ENCODE results near the gene CNTNAP2.

CNTNAP2 gene

GRCh38 chr7:146414373-146414772 lies 297.8 kb downstream of the CNTNAP2 start:
- DNase-seq (ENCODE audit: extremely low read depth in 1 of 2, low read depth in 1 of 2), result no peak

- DNase-seq (ENCODE audit: extremely low read depth in 1 of 2, low read depth in 1 of 2), result no peak
These were observed 298.3 kb downstream of the CNTNAP2 start for GRCh38 chr7:146414937-146415336.

GRCh38 chr7:146417176-146417575 lies 300.6 kb downstream of the CNTNAP2 start:
- DNase-seq (ENCODE audit: extremely low read depth in 1 of 2, low read depth in 1 of 2), result no peak

GRCh38 chr7:146423446-146423845 lies 306.8 kb downstream of the CNTNAP2 start:
- DNase-seq (ENCODE audit: extremely low read depth in 1 of 2, low read depth in 1 of 2), result no peak

GRCh38 chr7:146424084-146424483 lies 307.5 kb downstream of the CNTNAP2 start:
- no peak for DNase-seq (ENCODE audit: extremely low read depth in 1 of 2, low read depth in 1 of 2)

GRCh38 chr7:146433501-146433900 lies 316.9 kb downstream of the CNTNAP2 start:
- DNase-seq (ENCODE audit: extremely low read depth in 1 of 2, low read depth in 1 of 2), result no peak

- DNase-seq (ENCODE audit: extremely low read depth in 1 of 2, low read depth in 1 of 2), result no peak
These were observed 326.5 kb downstream of the CNTNAP2 start for GRCh38 chr7:146443102-146443501.

GRCh38 chr7:146449625-146450024 lies 333.0 kb downstream of the CNTNAP2 start:
- DNase-seq (ENCODE audit: extremely low read depth in 1 of 2, low read depth in 1 of 2), result no peak

GRCh38 chr7:146455091-146455655 lies 338.6 kb downstream of the CNTNAP2 start:
- no peak for DNase-seq (ENCODE audit: extremely low read depth in 1 of 2, low read depth in 1 of 2)

- no peak for DNase-seq (ENCODE audit: extremely low read depth in 1 of 2, low read depth in 1 of 2)
These were observed 362.4 kb downstream of the CNTNAP2 start for GRCh38 chr7:146479040-146479439.

GRCh38 chr7:146486519-146486918 lies 369.9 kb downstream of the CNTNAP2 start:
- DNase-seq (ENCODE audit: extremely low read depth in 1 of 2, low read depth in 1 of 2), result no peak

GRCh38 chr7:146492017-146492416 lies 375.4 kb downstream of the CNTNAP2 start:
- DNase-seq (ENCODE audit: extremely low read depth in 1 of 2, low read depth in 1 of 2), result no peak

GRCh38 chr7:146494952-146495596 lies 378.5 kb downstream of the CNTNAP2 start:
- DNase-seq (ENCODE audit: extremely low read depth in 1 of 2, low read depth in 1 of 2), result no peak

GRCh38 chr7:146496657-146497056 lies 380.1 kb downstream of the CNTNAP2 start:
- DNase-seq (ENCODE audit: extremely low read depth in 1 of 2, low read depth in 1 of 2), result no peak

GRCh38 chr7:146499970-146500369 lies 383.4 kb downstream of the CNTNAP2 start:
- DNase-seq (ENCODE audit: extremely low read depth in 1 of 2, low read depth in 1 of 2), result no peak

GRCh38 chr7:146503844-146504243 lies 387.2 kb downstream of the CNTNAP2 start:
- no peak for DNase-seq (ENCODE audit: extremely low read depth in 1 of 2, low read depth in 1 of 2)

GRCh38 chr7:146510088-146510680 lies 393.6 kb downstream of the CNTNAP2 start:
- DNase-seq (ENCODE audit: extremely low read depth in 1 of 2, low read depth in 1 of 2), result no peak

GRCh38 chr7:146514304-146514703 lies 397.7 kb downstream of the CNTNAP2 start:
- no peak for DNase-seq (ENCODE audit: extremely low read depth in 1 of 2, low read depth in 1 of 2)

GRCh38 chr7:146528581-146528980 lies 412.0 kb downstream of the CNTNAP2 start:
- DNase-seq (ENCODE audit: extremely low read depth in 1 of 2, low read depth in 1 of 2), result no peak

GRCh38 chr7:146539836-146540235 lies 423.2 kb downstream of the CNTNAP2 start:
- no peak for DNase-seq (ENCODE audit: extremely low read depth in 1 of 2, low read depth in 1 of 2)

GRCh38 chr7:146542101-146542500 lies 425.5 kb downstream of the CNTNAP2 start:
- DNase-seq (ENCODE audit: extremely low read depth in 1 of 2, low read depth in 1 of 2), result no peak

- DNase-seq (ENCODE audit: extremely low read depth in 1 of 2, low read depth in 1 of 2), result no peak
These were observed 428.1 kb downstream of the CNTNAP2 start for GRCh38 chr7:146544748-146545147.
